K562 (cell line): ENCODE data around the gene UTP11. TPM values are rescaled to one million over a fixed set of nuclear protein-coding genes. Genes with fewer than 3 reads are reported as not detected.

Source experiments
- ETV6 ChIP-seq, 3 experiments: fragments of 150-350 bp in 1 of 3; sonication (generic) in 1 of 3; formaldehyde crosslinking in 1 of 3; IDR thresholded peaks; 2 replicates each; pipeline versions ENCODE4 v1.6.1 to v1.8.0; 2014 to 2022; ENCODE audit warnings: borderline replicate concordance in 2 of 3, low read depth in 2 of 3, antibody characterized with exemption in 1 of 3, low read length in 1 of 3, mild to moderate bottlenecking in 1 of 3, missing genetic modification reagents in 1 of 3
- GTF2A2 ChIP-seq: IDR thresholded peaks from 2 replicates; pipeline ENCODE4 v1.6.1; 2016; ENCODE audit warnings: mild to moderate bottlenecking, missing genetic modification characterization, missing compliant biosample characterization
- HDAC1 ChIP-seq, 2 experiments: fragments of 450-650 bp; IDR thresholded peaks; 2 replicates each; pipeline ENCODE4 v1.6.1; 2016 to 2017; ENCODE audit warnings: inconsistent platforms in 1 of 2, mild to moderate bottlenecking in 1 of 2, moderate library complexity in 1 of 2
- HNRNPK ChIP-seq: fragments of 200-400 bp; formaldehyde crosslinking; IDR thresholded peaks from one replicate; pipeline ENCODE4 v1.6.1; 2018; ENCODE audit warnings: mild to moderate bottlenecking, low read depth, low read length; ENCODE audit not compliant: poor library complexity, severe bottlenecking
- NR4A1 ChIP-seq, 2 experiments: fragments of 250-450 bp in 1 of 2; fragments of 450-650 bp in 1 of 2; sonication (Bioruptor Pico) in 1 of 2; IDR thresholded peaks; 2 replicates each; pipeline versions ENCODE4 v1.4.0 to v1.6.1; 2016 to 2020; ENCODE audit warnings: mild to moderate bottlenecking in 2 of 2, missing compliant biosample characterization in 1 of 2, missing genetic modification characterization in 1 of 2, moderate library complexity in 1 of 2
- PHB2 ChIP-seq: fragments of 450-650 bp; IDR thresholded peaks from 2 replicates; pipeline ENCODE4 v1.6.1; 2017; ENCODE audit warnings: low read depth
- RHOXF2B ChIP-seq: fragments of 250-450 bp; sonication (Bioruptor Pico); conservative IDR thresholded peaks from 2 replicates; pipeline ENCODE4 v1.5.1; 2021
- SAFB2 ChIP-seq: fragments of 200-400 bp; formaldehyde crosslinking; IDR thresholded peaks from 2 replicates; pipeline ENCODE4 v1.6.1; 2018; ENCODE audit warnings: borderline replicate concordance, low read length, low read depth, moderate library complexity; ENCODE audit not compliant: severe bottlenecking
- SREBF2 ChIP-seq: sonication (generic); formaldehyde crosslinking; IDR thresholded peaks from 2 replicates; pipeline ENCODE4 v1.4.0; 2020; ENCODE audit warnings: mild to moderate bottlenecking, missing genetic modification reagents
- ZBTB17 ChIP-seq: fragments of 450-650 bp; formaldehyde crosslinking; IDR thresholded peaks from 2 replicates; pipeline ENCODE4 v1.4.0; 2020; ENCODE audit warnings: mild to moderate bottlenecking
- ZFP30 ChIP-seq: fragments of 250-450 bp; sonication (Bioruptor Pico); IDR thresholded peaks from 2 replicates; pipeline ENCODE4 v1.8.0; 2022; ENCODE audit warnings: moderate library complexity, mild to moderate bottlenecking, inconsistent platforms, borderline replicate concordance
- ZNF175 ChIP-seq: fragments of 200-800 bp; sonication (Bioruptor generic); IDR thresholded peaks from 2 replicates; pipeline ENCODE4 v1.6.1; 2016; ENCODE audit warnings: low read depth, mild to moderate bottlenecking, missing genetic modification characterization, missing compliant biosample characterization
- polyA plus RNA-seq, 8 experiments: library from polyadenylated mRNA; depleted of rRNA in 4 of 8; stranded (reverse) in 5 of 8; unstranded in 3 of 8; fragments of >200 nt; fragmentation: Nextera tagmentation in 2 of 8; fragmentation: Illumina TruSeq in 1 of 8; extraction: Ambion mirVana in 2 of 8; extraction: Trizol in 1 of 8; gene quantifications; 2 replicates each; pipeline versions ENCODE4 v1.2.1 to v1.2.3, GENCODE V29; 2011 to 2014; ENCODE audit warnings: inconsistent platforms in 1 of 8, missing spikeins in 1 of 8
- total RNA-seq, 7 experiments: library from RNA; depleted of rRNA in 6 of 7; stranded (reverse); fragments of >200 nt in 6 of 7; fragmentation: Illumina TruSeq in 2 of 7; extraction: Trizol in 2 of 7; gene quantifications; 2 replicates each; pipeline versions ENCODE4 v1.2.1 to v1.2.3, GENCODE V29; 2011 to 2021; ENCODE audit warnings: low replicate concordance in 1 of 7
- TF ChIP-seq, protein P1 (sequence below): fragments of 450-650 bp; IDR thresholded peaks from 2 replicates; pipeline ENCODE4 v1.7.1; 2018; ENCODE audit warnings: mild to moderate bottlenecking, low read depth; ENCODE audit not compliant: partially characterized antibody
- TF ChIP-seq, protein P2 (sequence below): fragments of 200-800 bp; sonication (Bioruptor generic); IDR thresholded peaks from 2 replicates; pipeline ENCODE4 v1.6.1; 2017; ENCODE audit warnings: missing genetic modification characterization, missing compliant biosample characterization
- TF ChIP-seq, protein P3 (sequence below): sonication (generic); formaldehyde crosslinking; IDR thresholded peaks from 2 replicates; pipeline ENCODE4 v1.4.0; 2020; ENCODE audit warnings: mild to moderate bottlenecking, missing genetic modification reagents
- TF ChIP-seq, protein P4 (sequence below), 2 experiments: fragments of 450-650 bp; conservative IDR thresholded peaks; 2 replicates each; pipeline ENCODE4 v1.6.1; 2017; ENCODE audit warnings: mild to moderate bottlenecking in 2 of 2, moderate library complexity in 2 of 2

UTP11 gene
- total and polyA plus RNA-seq, 9 of the 15 experiments (the other 6 are each of a cell fraction or from before 2014, with no cell fraction given), result 91.1 to 378 (median 221) TPM

DNA sequence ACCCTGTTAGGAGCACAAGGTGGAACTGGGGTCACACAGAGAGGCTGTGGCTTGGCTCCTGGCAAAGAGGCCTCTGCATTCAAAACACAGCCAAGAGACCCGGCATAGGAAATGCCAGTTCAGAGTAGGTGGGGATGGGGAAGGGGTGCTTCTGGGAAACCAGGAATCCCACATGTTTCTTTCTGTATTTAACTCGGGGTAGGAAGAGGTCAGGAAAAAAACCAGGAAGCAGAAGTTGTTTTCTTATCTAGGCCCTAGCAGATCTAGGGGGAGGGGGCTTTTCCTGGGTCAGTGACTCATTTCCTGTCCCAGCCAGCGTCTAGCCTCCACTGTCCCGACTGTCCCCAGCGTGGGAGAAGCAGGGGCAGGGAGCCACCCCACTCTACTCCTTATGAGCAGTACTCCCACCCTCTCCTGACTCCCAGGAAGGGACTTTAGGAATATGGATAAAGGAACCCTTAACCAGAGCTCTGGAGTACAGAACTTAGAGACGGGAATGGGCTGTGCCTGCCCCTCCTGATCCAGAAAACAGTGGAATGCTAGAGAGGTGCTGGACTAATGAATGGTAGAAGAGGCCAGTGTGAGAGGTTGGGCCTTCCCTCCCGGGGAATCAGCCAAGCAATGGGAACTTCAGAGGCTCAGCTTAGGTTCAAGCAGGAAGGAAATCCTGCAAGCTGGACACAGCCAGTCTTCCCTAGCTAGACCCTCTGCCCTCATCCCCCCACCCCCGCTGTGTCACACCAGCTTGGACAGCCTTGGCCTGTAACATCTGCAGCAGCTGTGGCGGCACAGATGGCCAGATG is 12.9 kb upstream of the UTP11 start (continued):
- TF ChIP-seq NR4A1 (CRISPR knock-in tag; IDR thresholded peaks at IDR 0.05), result no peak
- TF ChIP-seq NR4A1 (tag; IDR thresholded peaks at IDR 0.05), result 0 out of 2 replicates have a peak, but pooled peaks have one; percentile 65
- no peak for TF ChIP-seq GTF2A2
- TF ChIP-seq, protein P1, sequence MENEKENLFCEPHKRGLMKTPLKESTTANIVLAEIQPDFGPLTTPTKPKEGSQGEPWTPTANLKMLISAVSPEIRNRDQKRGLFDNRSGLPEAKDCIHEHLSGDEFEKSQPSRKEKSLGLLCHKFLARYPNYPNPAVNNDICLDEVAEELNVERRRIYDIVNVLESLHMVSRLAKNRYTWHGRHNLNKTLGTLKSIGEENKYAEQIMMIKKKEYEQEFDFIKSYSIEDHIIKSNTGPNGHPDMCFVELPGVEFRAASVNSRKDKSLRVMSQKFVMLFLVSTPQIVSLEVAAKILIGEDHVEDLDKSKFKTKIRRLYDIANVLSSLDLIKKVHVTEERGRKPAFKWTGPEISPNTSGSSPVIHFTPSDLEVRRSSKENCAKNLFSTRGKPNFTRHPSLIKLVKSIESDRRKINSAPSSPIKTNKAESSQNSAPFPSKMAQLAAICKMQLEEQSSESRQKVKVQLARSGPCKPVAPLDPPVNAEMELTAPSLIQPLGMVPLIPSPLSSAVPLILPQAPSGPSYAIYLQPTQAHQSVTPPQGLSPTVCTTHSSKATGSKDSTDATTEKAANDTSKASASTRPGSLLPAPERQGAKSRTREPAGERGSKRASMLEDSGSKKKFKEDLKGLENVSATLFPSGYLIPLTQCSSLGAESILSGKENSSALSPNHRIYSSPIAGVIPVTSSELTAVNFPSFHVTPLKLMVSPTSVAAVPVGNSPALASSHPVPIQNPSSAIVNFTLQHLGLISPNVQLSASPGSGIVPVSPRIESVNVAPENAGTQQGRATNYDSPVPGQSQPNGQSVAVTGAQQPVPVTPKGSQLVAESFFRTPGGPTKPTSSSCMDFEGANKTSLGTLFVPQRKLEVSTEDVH, result peak; percentile 68
- no peak for TF ChIP-seq PHB2
- TF ChIP-seq SREBF2 (CRISPR knock-in tag), result no peak
- no peak for TF ChIP-seq ZFP30 (CRISPR knock-in tag)
- TF ChIP-seq ZBTB17 (CRISPR knock-in tag), result no peak; the same call in 1 of the 2 replicates
- TF ChIP-seq RHOXF2B (CRISPR knock-in tag), result 0 out of 2 replicates have a peak, but pooled peaks have one; percentile 79
- TF ChIP-seq, protein P2, sequence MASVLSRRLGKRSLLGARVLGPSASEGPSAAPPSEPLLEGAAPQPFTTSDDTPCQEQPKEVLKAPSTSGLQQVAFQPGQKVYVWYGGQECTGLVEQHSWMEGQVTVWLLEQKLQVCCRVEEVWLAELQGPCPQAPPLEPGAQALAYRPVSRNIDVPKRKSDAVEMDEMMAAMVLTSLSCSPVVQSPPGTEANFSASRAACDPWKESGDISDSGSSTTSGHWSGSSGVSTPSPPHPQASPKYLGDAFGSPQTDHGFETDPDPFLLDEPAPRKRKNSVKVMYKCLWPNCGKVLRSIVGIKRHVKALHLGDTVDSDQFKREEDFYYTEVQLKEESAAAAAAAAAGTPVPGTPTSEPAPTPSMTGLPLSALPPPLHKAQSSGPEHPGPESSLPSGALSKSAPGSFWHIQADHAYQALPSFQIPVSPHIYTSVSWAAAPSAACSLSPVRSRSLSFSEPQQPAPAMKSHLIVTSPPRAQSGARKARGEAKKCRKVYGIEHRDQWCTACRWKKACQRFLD, result peak; percentile 35; the same call in 1 of the 2 replicates
- TF ChIP-seq HDAC1 (IDR thresholded peaks at IDR 0.05), result peak in 1 of 2 experiments; percentile 87; a peak in 2 of 4 replicates
- TF ChIP-seq HNRNPK, result no peak
- TF ChIP-seq, protein P3, sequence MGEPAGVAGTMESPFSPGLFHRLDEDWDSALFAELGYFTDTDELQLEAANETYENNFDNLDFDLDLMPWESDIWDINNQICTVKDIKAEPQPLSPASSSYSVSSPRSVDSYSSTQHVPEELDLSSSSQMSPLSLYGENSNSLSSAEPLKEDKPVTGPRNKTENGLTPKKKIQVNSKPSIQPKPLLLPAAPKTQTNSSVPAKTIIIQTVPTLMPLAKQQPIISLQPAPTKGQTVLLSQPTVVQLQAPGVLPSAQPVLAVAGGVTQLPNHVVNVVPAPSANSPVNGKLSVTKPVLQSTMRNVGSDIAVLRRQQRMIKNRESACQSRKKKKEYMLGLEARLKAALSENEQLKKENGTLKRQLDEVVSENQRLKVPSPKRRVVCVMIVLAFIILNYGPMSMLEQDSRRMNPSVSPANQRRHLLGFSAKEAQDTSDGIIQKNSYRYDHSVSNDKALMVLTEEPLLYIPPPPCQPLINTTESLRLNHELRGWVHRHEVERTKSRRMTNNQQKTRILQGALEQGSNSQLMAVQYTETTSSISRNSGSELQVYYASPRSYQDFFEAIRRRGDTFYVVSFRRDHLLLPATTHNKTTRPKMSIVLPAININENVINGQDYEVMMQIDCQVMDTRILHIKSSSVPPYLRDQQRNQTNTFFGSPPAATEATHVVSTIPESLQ (CRISPR knock-in tag), result peak; percentile 30
- no peak for TF ChIP-seq SAFB2
- TF ChIP-seq ZNF175 (CRISPR knock-in tag), result peak; percentile 92; the same call in 1 of the 2 replicates
- TF ChIP-seq, protein P4, sequence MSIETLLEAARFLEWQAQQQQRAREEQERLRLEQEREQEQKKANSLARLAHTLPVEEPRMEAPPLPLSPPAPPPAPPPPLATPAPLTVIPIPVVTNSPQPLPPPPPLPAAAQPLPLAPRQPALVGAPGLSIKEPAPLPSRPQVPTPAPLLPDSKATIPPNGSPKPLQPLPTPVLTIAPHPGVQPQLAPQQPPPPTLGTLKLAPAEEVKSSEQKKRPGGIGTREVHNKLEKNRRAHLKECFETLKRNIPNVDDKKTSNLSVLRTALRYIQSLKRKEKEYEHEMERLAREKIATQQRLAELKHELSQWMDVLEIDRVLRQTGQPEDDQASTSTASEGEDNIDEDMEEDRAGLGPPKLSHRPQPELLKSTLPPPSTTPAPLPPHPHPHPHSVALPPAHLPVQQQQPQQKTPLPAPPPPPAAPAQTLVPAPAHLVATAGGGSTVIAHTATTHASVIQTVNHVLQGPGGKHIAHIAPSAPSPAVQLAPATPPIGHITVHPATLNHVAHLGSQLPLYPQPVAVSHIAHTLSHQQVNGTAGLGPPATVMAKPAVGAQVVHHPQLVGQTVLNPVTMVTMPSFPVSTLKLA (conservative IDR thresholded peaks at IDR 0.05), result peak; percentile 50 to 75
- peak; percentile 99 for TF ChIP-seq ETV6 (IDR thresholded peaks at IDR 0.05; ENCODE audit: borderline replicate concordance in 1 of 2, low read depth in 2 of 2, low read length in 1 of 2)
- TF ChIP-seq ETV6 (CRISPR knock-in tag; IDR thresholded peaks at IDR 0.05; ENCODE audit: borderline replicate concordance), result no peak
